ENCODE results near the gene CEBPA.

CEBPA gene

GRCh38 chr19:33271246-33272021 lies 30.9 kb downstream of the CEBPA start:
- TF ChIP-seq MYC (IDR thresholded peaks at IDR 0.05; ENCODE audit: low read depth, low read length) (no peak), POLR2A (IDR thresholded peaks at IDR 0.05; ENCODE audit: extremely low read depth, insufficient read length) (no peak), CTCF (IDR thresholded peaks at IDR 0.05; ENCODE audit: low read depth, low read length) (no peak), MAX (IDR thresholded peaks at IDR 0.05; ENCODE audit: low read depth, low read length) (no peak)
- DNase-seq (ENCODE audit: low read depth), result no peak
- H3K4me3 ChIP-seq (ENCODE audit: low read depth, low read length), result no peak overlapping the region

- TF ChIP-seq MYC (IDR thresholded peaks at IDR 0.05; ENCODE audit: low read depth, low read length) (no peak), MAX (IDR thresholded peaks at IDR 0.05; ENCODE audit: low read depth, low read length) (no peak), CTCF (IDR thresholded peaks at IDR 0.05; ENCODE audit: low read depth, low read length) (no peak), POLR2A (IDR thresholded peaks at IDR 0.05; ENCODE audit: extremely low read depth, insufficient read length) (no peak)
- DNase-seq (ENCODE audit: low read depth), result no peak
- H3K4me3 ChIP-seq (ENCODE audit: low read depth, low read length), result no peak overlapping the region
Measured at GRCh38 chr19:33270769-33271168, 31.6 kb downstream of the CEBPA start.

- no peak for DNase-seq (ENCODE audit: low read depth)
- no peak overlapping the region for H3K4me3 ChIP-seq (ENCODE audit: low read depth, low read length)
- TF ChIP-seq MYC (IDR thresholded peaks at IDR 0.05; ENCODE audit: low read depth, low read length) (no peak), MAX (IDR thresholded peaks at IDR 0.05; ENCODE audit: low read depth, low read length) (no peak), POLR2A (IDR thresholded peaks at IDR 0.05; ENCODE audit: extremely low read depth, insufficient read length) (no peak), CTCF (IDR thresholded peaks at IDR 0.05; ENCODE audit: low read depth, low read length) (no peak)
Measured at GRCh38 chr19:33269016-33269415, 33.3 kb downstream of the CEBPA start.

GRCh38 chr19:33268162-33268991 lies 34.0 kb downstream of the CEBPA start:
- no peak overlapping the region for H3K4me3 ChIP-seq (ENCODE audit: low read depth, low read length)
- TF ChIP-seq CTCF (IDR thresholded peaks at IDR 0.05; ENCODE audit: low read depth, low read length), result no peak
- peak; percentile 27; the same call in 1 of the 2 replicates for TF ChIP-seq MAX (IDR thresholded peaks at IDR 0.05; ENCODE audit: low read depth, low read length)
- DNase-seq (ENCODE audit: low read depth), result peak; percentile 70

GRCh38 chr19:33267706-33268105 lies 34.6 kb downstream of the CEBPA start:
- peak overlapping the region; percentile 11 for H3K4me3 ChIP-seq (ENCODE audit: low read depth, low read length)
- TF ChIP-seq MYC (IDR thresholded peaks at IDR 0.05; ENCODE audit: low read depth, low read length) (peak; percentile 88), MAX (IDR thresholded peaks at IDR 0.05; ENCODE audit: low read depth, low read length) (peak; percentile 89), POLR2A (IDR thresholded peaks at IDR 0.05; ENCODE audit: extremely low read depth, insufficient read length) (no peak)
- peak; percentile 83 for DNase-seq (ENCODE audit: low read depth)

All from NB4 (cell line).